Activated T-helper 2 cell treated with anti-CD3 and anti-CD28 coated beads, Interferon-gamma antibody, Interleukin-2, Interleukin-4, amounts not matched to agents 10 μg/mL and 5 μg/mL and 100 μg/mL, durations not matched to agents 14 hours and 24 hours and 36 hours (primary cell): ENCODE results near the gene METAP2. TPM values are rescaled to one million over a fixed set of nuclear protein-coding genes. Genes with fewer than 3 reads are reported as not detected.
"Not testable (repeated sequence)": the region's sequence is repeated elsewhere in the genome, so short reads cannot be mapped to it uniquely, and the experiment has no call there.

Experiments used
- DNase-seq: peaks from one replicate; pipeline ENCODE4 v3.0.0; 2021; ENCODE audit warnings: low spot score
- H3K27ac Mint-ChIP-seq: one replicate; pipeline ENCODE4 v1.8.0; 2021; ENCODE audit warnings: mixed read lengths
- H3K27me3 Mint-ChIP-seq: one replicate; pipeline ENCODE4 v1.8.0; 2021; ENCODE audit warnings: low read depth, mixed read lengths
- H3K36me3 Mint-ChIP-seq: one replicate; pipeline ENCODE4 v1.8.0; 2021; ENCODE audit warnings: low read depth, mixed read lengths
- H3K4me1 Mint-ChIP-seq: one replicate; pipeline ENCODE4 v1.8.0; 2021; ENCODE audit warnings: low read depth, mixed read lengths
- H3K4me3 Mint-ChIP-seq: one replicate; pipeline ENCODE4 v1.8.0; 2021; ENCODE audit warnings: low read depth, mild to moderate bottlenecking, moderate library complexity, mixed read lengths
- H3K9me3 Mint-ChIP-seq: one replicate; pipeline ENCODE4 v1.8.0; 2021; ENCODE audit warnings: mixed read lengths
- intact Hi-C: fragments of 100-400 bp; cut with micrococcal nuclease; formaldehyde crosslinking; loops from one replicate; pipeline ENCODE4 v1.15.1; 2023
- total RNA-seq: library from RNA; stranded (reverse); gene quantifications from 2 replicates; pipeline ENCODE4 v1.2.3, GENCODE V29; 2022

Gene METAP2
- total RNA-seq, 1 donor from 2014 or later: 111 TPM

DNA sequence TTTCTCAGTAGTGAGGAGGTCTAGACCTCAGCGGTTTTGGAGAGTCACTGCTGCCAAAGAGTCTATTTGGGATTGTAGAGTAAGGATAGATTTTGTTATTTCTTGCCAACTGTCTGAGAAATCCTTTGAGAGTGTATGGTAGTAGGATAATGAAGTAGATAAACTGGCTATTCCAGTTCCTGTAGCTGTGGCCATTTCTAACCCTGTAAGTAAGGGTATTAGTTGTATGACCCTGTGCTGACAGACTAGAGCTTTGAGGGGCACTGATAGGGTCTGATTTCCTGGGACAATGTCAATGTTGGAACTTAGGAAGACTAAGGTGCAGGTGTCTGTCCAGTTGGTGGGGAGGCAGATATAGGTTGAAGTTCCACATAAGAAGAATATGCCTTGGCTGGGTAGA is 24.3 kb upstream of the METAP2 start:
- H3K9me3 Mint-ChIP-seq, H3K27ac Mint-ChIP-seq, H3K4me3 Mint-ChIP-seq, DNase-seq, H3K4me1 Mint-ChIP-seq, H3K36me3 Mint-ChIP-seq, intact Hi-C loops: not testable (repeated sequence)
- peaks cover 21% of the 10 kb centered on the region for H3K27me3 Mint-ChIP-seq

DNA sequence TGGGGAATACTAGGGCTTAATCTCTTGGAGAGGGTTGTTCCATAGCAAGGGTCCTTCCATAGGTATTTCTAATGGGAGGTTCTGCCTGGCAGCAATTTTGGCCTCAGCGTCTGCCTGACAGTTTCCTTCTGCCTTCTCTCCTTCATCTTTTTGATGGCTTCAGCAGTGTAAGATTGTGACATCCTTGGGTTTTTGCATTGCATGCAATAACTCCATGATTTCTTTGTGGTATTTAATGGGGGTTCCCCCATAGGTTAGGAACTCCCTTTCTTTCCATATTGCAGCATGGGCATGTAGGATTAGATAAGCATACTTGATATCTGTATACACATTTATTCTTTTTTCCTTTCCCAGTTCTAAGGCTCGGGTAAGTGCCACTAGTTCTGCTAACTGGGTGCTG is 21.5 kb upstream of the METAP2 start:
- H3K27me3 Mint-ChIP-seq, H3K4me3 Mint-ChIP-seq, H3K27ac Mint-ChIP-seq, intact Hi-C loops, DNase-seq, H3K4me1 Mint-ChIP-seq, H3K36me3 Mint-ChIP-seq, H3K9me3 Mint-ChIP-seq: not testable (repeated sequence)

DNA sequence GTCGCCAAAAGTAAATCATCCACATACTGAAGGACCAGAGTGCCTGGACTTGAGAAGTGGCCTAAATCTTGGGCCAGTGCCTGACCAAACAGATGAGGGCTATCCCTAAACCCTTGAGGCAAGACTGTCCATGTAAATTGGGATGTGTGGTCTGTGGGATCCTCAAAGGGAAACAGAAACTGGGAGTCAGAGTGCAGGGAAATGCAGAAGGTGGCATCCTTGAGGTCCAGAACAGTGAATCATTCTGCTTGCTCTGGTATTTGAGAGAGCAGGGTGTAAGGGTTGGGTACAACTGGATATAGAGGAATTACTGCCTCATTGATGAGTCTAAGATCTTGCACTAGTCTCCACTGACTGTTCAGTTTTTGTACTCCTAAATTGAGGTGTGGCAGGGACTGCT is 20.1 kb upstream of the METAP2 start:
- H3K36me3 Mint-ChIP-seq, intact Hi-C loops, DNase-seq, H3K4me1 Mint-ChIP-seq, H3K27me3 Mint-ChIP-seq, H3K27ac Mint-ChIP-seq, H3K4me3 Mint-ChIP-seq: not testable (repeated sequence)
- peaks cover 18% of the 10 kb centered on the region for H3K9me3 Mint-ChIP-seq

DNA sequence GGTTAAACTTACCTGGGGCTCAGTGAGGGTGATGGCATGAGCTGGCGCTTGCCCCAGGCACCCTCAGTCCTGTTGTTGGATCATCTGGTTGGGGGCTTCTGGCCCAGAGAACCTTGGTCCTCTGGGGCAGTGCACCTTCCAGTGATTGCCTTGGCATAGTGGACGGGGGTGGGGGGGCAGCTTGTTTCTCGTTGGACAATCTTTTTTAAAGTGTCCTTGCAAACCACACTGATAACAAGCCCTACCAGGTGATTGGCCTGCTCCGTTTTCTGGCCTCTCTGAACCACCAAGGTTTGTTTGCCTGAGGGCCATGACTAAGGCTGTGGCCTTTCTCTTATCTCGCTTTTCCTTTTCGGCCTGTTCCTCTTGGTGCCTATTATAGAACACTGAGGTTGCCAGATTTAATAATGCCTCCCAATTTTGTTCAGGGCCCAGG is 19.2 kb upstream of the METAP2 start:
- not testable (repeated sequence) for H3K27me3 Mint-ChIP-seq
- H3K9me3 Mint-ChIP-seq: peaks cover 20% of the 10 kb centered on the region

DNA sequence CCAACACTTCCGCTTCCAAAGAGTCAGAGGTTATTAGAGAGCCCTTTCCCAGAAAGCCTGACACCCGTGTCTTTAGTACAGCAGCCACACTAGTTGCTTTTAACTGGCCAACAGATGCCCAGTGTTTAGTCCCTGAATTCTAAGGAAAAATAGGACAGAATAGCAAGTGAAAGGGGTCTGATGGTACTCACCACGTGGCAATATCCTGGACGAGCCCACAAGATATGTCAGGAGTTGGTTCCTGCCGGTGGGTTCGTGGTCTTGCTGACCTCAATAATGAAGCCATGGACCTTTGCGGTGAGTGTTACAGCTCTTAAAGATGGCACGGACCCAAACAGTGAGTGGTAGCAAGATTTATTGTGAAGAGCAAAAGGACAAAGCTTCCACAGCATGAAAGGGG is 16.3 kb upstream of the METAP2 start:
- H3K27ac Mint-ChIP-seq, H3K36me3 Mint-ChIP-seq, H3K4me3 Mint-ChIP-seq, H3K4me1 Mint-ChIP-seq, DNase-seq, intact Hi-C loops, H3K27me3 Mint-ChIP-seq: not testable (repeated sequence)
- peaks cover 20% of the 10 kb centered on the region for H3K9me3 Mint-ChIP-seq

More for the DNA sequence above, 19.2 kb upstream of the METAP2 start:
- H3K4me3 Mint-ChIP-seq, DNase-seq, intact Hi-C loops, H3K4me1 Mint-ChIP-seq, H3K36me3 Mint-ChIP-seq, H3K27ac Mint-ChIP-seq: not testable (repeated sequence)

DNA sequence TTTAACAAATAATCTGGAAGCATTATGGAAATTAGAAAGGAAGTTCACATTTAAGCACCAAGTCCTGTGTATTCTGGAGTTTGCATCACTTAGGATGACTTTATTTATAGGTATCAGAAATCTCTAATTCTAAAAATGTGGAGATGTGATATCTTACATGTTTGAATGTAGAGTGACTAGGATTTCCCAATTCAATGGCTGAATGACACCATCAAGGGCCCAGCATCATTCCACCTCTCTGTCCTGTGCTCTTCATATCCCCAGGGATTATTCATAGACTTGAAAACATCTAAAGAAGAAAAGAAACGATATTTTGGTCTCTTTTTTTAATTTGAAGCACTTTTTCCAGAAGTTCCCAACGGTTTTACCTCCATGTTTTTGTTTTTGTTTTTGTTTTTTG is 15.2 kb upstream of the METAP2 start:
- peaks cover 20% of the 10 kb centered on the region for H3K9me3 Mint-ChIP-seq
- no peak for DNase-seq
- no peaks in the 10 kb centered on the region for H3K27me3 Mint-ChIP-seq
- H3K4me1 Mint-ChIP-seq: no peaks in the 10 kb centered on the region
- H3K27ac Mint-ChIP-seq: no peak overlapping the region
- H3K4me3 Mint-ChIP-seq: no peak overlapping the region
- intact Hi-C loops: no loop called here
- H3K36me3 Mint-ChIP-seq: no peaks in the 10 kb centered on the region

DNA sequence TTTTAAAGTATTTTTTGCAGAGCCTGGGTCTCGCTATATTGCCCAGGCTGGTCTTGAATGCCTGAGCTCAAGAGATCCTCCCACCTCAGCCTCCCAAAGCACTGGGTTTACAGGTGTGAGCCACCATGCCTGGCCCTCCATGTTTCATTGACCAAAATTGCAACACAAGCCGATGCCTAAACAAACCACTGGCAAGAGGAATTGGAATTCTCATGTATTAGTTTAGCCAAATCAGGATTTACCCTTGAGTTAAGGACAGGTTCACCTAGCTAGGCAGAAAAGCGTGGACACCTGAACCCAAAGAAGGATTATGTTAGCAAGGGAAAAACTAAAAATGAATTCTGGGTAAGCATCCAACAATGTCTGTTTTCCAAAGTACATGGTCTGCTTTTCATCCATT is 14.6 kb upstream of the METAP2 start:
- intact Hi-C loops: no loop called here
- Mint-ChIP-seq H3K4me1 (no peaks in the 10 kb centered on the region), H3K36me3 (no peaks in the 10 kb centered on the region), H3K27me3 (no peaks in the 10 kb centered on the region), H3K27ac (no peak overlapping the region), H3K4me3 (no peak overlapping the region), H3K9me3 (peaks cover 20% of the 10 kb centered on the region)
- DNase-seq: no peak

DNA sequence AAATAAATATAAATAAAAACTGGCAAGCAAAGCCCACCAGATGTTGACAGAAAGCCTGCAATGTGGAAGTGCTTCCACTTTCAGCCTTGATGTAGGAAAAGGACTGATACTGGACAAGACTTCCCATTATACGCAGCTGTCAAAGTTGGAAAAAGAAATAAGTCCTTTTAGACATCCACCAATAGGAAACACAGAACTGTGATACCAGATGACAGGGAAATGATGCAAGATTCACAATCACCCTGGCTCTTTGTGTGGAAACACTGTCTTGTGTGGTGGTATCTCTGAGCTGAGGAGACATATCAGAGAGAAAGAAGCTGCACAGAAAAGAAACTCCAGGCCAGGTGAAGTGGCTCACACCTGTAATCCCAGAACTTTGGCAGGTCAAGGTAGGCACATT is 13.8 kb upstream of the METAP2 start:
- no peak for DNase-seq
- Mint-ChIP-seq H3K4me1 (no peaks in the 10 kb centered on the region), H3K4me3 (no peak overlapping the region), H3K9me3 (peaks cover 20% of the 10 kb centered on the region), H3K27me3 (no peaks in the 10 kb centered on the region), H3K36me3 (no peaks in the 10 kb centered on the region), H3K27ac (no peak overlapping the region)
- intact Hi-C loops: no loop called here

DNA sequence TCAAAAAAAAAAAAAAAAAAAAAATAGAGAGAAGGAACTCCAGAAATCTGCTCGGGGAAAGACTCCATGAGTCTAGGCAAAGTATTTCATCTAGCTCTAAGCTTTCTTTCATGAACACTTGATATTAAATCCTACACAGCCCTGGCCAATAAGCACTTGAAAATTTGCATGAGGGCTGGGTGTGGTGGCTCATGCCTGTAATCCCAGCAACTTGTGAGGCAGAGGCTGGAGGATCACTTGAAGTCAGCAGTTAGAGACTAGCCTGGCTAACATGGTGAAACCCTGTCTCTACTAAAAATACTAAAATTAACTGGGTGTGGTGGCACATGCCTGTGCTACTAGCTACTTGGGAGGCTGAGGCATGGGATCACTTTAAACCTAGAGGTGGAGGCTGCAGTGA is 13.1 kb upstream of the METAP2 start:
- Mint-ChIP-seq H3K36me3 (no peaks in the 10 kb centered on the region), H3K4me1 (no peaks in the 10 kb centered on the region), H3K27me3 (no peaks in the 10 kb centered on the region), H3K4me3 (no peak overlapping the region), H3K27ac (no peak overlapping the region), H3K9me3 (peaks cover 20% of the 10 kb centered on the region)
- no peak for DNase-seq
- intact Hi-C loops: no loop called here

DNA sequence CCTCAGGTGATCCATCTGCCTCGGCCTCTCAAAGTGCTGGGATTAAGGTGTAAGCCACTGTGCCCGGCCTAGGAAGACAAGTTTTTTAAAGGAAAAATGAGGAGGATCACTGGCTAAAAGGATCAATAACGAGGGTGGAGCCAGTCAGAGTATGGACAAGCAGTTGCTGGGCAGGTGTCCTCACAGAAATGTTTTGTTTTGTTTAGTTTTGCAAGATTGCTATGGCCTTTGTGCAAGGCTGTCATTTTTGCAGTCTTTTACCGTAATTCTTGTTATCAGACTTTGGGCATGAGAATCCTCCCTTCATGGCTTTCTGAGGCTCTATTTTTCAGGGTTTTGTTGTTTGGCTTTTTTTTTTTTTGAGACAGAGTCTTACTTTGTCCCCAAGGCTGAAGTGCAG is 11.9 kb upstream of the METAP2 start:
- no peaks in the 10 kb centered on the region for H3K36me3 Mint-ChIP-seq
- no peak for DNase-seq
- no peak overlapping the region for H3K4me3 Mint-ChIP-seq
- H3K27me3 Mint-ChIP-seq: no peaks in the 10 kb centered on the region
- intact Hi-C loops: no loop called here
- H3K4me1 Mint-ChIP-seq: no peaks in the 10 kb centered on the region
- H3K27ac Mint-ChIP-seq: no peak overlapping the region
- peaks cover 17% of the 10 kb centered on the region for H3K9me3 Mint-ChIP-seq

DNA sequence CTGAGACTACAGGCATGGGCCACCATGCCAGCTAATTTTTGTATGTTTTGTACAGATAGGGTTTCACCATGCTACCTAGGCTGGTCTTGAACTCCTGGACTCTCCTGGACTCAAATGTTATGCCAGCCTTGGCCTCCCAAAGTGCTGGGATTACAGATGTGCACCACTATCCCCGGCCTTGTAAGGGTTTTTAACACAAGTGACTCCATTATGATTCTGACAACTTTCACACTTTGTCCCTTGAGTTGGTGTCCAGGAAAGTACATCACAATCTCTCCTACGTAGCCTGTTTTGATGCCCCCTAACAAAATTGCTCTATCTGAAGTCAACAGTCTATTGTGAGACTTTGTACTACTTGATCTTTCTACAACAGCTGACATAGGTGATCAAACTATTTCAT is 11.4 kb upstream of the METAP2 start:
- Mint-ChIP-seq H3K9me3 (peaks cover 13% of the 10 kb centered on the region), H3K4me1 (no peaks in the 10 kb centered on the region), H3K27me3 (no peaks in the 10 kb centered on the region), H3K4me3 (no peak overlapping the region), H3K27ac (no peak overlapping the region), H3K36me3 (no peaks in the 10 kb centered on the region)
- intact Hi-C loops: no loop called here
- no peak for DNase-seq

DNA sequence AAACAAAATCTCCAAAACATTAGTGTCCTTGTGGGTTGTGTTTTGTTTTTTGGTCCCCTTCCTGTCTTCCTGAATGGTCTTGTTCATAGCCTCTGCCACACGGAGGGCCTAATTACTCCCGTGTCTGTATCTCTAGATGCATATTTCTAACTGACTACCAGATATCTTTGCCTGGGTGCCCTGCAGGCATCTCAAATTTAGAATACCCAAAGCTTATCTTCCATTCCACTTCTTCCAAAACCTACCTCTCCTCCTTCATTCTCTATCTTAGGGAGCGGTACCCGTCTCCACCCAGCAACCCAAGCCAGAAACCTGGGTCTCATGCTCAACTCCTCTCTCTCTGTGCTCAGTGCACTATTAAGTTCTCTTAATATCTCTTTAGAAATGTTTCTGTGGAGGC is 10.9 kb upstream of the METAP2 start:
- Mint-ChIP-seq H3K27me3 (no peaks in the 10 kb centered on the region), H3K27ac (no peak overlapping the region), H3K36me3 (no peaks in the 10 kb centered on the region), H3K4me3 (no peak overlapping the region), H3K9me3 (peaks cover 8% of the 10 kb centered on the region), H3K4me1 (no peaks in the 10 kb centered on the region)
- DNase-seq: no peak
- intact Hi-C loops: no loop called here

DNA sequence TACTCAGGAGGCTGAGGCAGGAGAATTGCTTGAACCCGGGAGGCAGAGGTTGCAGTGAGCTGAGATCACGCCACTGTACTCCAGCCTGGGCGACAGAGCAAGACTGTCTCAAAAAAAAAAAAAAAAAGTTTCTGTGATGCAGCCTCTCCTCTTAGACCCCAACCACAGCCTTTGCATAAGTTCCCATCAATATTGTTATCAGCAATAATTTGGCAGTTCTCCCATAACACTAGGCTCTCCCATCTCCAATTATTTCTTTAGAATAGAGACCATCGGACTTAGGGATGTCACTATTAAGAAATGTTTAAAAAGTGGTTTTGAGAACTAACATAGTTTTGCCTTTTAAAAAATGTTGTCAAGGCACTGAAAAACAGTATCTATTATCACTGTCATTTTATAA is 10.2 kb upstream of the METAP2 start:
- H3K27me3 Mint-ChIP-seq, H3K4me1 Mint-ChIP-seq, intact Hi-C loops, H3K36me3 Mint-ChIP-seq, H3K9me3 Mint-ChIP-seq, H3K4me3 Mint-ChIP-seq, DNase-seq, H3K27ac Mint-ChIP-seq: not testable (repeated sequence)

DNA sequence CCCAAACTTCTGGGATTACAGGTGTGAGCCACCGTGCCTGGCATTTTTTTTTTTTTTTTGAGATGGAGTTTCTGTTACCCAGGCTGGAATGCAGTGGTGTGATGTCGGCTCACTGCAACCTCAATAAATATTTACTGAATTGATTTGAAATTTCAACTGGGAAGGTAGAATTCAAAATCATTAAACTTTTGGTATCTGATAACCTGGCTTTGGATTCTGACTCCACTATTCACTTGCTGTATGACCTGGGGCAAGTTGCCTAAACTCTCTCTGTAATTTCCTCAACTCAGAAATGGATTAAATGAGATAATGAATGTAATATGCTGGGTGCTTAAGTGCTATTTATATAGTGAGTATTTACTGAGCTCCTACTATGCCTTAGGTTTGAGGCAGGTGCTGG is 8.7 kb upstream of the METAP2 start:
- Mint-ChIP-seq H3K9me3 (no peaks in the 10 kb centered on the region), H3K4me3 (no peak overlapping the region), H3K27me3 (no peaks in the 10 kb centered on the region), H3K4me1 (no peaks in the 10 kb centered on the region), H3K27ac (no peak overlapping the region), H3K36me3 (no peaks in the 10 kb centered on the region)
- DNase-seq: no peak
- intact Hi-C loops: no loop called here
